Peyer's patch (tissue), 4 donors: ENCODE measurements around the gene RABL6. TPM values are rescaled to one million over a fixed set of nuclear protein-coding genes. Genes with fewer than 3 reads are reported as not detected.
"Not testable (repeated sequence)": the region's sequence is repeated elsewhere in the genome, so short reads cannot be mapped to it uniquely, and the experiment has no call there.

Source experiments
- DNase-seq, 3 donors: peaks; one replicate each; pipeline ENCODE4 v3.0.0-alpha.2; 2017 to 2019
- H3K27ac ChIP-seq, 4 donors: fragments of 200-600 bp; sonication (generic); one replicate each; pipeline ENCODE4 v1.5.1; 2016 to 2019
- H3K27me3 ChIP-seq, 2 donors: fragments of 200-600 bp; sonication (generic); one replicate each; pipeline ENCODE4 v1.5.1; 2019
- H3K36me3 ChIP-seq, 3 donors: fragments of 200-600 bp; sonication (generic); one replicate each; pipeline ENCODE4 v1.5.1; 2016 to 2019
- H3K4me1 ChIP-seq, 4 donors: fragments of 200-600 bp; sonication (generic); one replicate each; pipeline ENCODE4 v1.5.1; 2016 to 2019
- H3K4me3 ChIP-seq, 4 donors: fragments of 200-600 bp; sonication (generic); 1 replicate in 3 of 4; 2 replicates in 1 of 4; pipeline ENCODE4 v1.5.1; 2016 to 2019; ENCODE audit warnings: mild to moderate bottlenecking in 1 of 4
- H3K9me3 ChIP-seq, 4 donors: fragments of 200-600 bp; sonication (generic); one replicate each; pipeline ENCODE4 v1.5.1; 2016 to 2019; ENCODE audit warnings: mild to moderate bottlenecking in 1 of 4
- POLR2A ChIP-seq, 2 donors: fragments of 450-650 bp; IDR thresholded peaks; one replicate each; pipeline ENCODE4 v1.5.1; 2017; ENCODE audit warnings: antibody characterized with exemption in 2 of 2, mild to moderate bottlenecking in 2 of 2, moderate library complexity in 2 of 2
- total RNA-seq, 4 donors: library from RNA; depleted of rRNA; stranded (reverse); fragments of >200 nt; gene quantifications; one replicate each; pipeline ENCODE4 v1.1.0, GENCODE V29; 2016
- TF ChIP-seq, protein P1 (sequence below), 6 experiments: fragments of 450-650 bp in 4 of 6; fragments of 200-600 bp in 2 of 6; sonication (generic) in 1 of 6; IDR thresholded peaks; one replicate each; pipeline ENCODE4 v1.5.1; 2017 to 2019; ENCODE audit warnings: antibody characterized with exemption in 6 of 6, mild to moderate bottlenecking in 3 of 6, moderate library complexity in 1 of 6

The RABL6 gene
- total RNA-seq, 4 donors from 2014 or later, result 98.4 to 187 (median 134) TPM

DNA sequence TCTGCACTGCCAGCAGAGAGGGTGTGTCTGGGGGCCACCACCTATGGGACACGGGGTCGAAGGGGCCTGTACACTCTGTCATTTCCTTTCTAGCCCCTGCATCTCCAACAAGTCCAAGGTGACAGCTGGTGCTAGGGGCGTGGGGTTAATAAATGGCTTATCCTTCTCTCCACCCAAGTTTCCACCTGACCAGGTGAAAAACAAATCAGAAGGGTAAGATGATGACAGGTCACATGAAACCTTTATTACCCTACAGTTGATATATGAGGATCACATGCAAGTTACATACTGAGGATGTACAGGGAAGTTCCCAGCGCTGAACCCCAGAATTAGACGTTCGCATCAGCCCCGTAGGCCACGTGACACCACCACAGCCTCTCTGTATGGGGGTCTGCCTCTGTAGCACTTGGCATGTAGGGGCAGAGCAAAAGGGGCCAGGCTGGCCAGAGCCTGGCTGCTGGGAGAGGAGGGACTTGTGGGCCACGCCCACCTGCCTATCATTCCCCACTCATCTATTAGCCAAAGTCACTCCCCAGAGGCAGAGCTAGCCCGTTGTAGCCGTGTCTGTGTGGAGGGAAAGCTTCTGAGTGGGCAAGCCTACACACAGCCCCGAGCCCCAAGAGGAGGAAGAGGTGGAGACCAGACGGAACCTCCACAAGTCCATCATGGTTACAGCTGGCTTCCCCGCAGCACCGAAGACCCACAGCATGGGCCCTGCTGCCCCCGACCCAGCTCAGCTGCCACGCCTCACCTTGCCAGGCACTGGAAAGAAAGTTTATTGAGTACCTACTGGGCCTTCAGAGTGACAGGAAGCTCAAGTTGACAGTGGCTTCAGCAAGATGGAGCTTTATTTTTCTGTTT is 14.4 kb upstream of the RABL6 start:
- Histone ChIP-seq H3K4me3 (peak overlapping the region in 1 of 4 donors; percentile 59), H3K4me1 (peaks cover 2 to 57% (median 10%) of the 10 kb centered on the region in 4 donors), H3K27me3 (no peaks in the 10 kb centered on the region), H3K9me3 (no peaks in the 10 kb centered on the region), H3K27ac (peak overlapping the region in 3 of 4 donors; percentile 96 to 99 (median 98)), H3K36me3 (no peaks in the 10 kb centered on the region)
- peak in 1 of 2 donors; percentile 6 for TF ChIP-seq POLR2A (IDR thresholded peaks at IDR 0.05)
- TF ChIP-seq, protein P1, sequence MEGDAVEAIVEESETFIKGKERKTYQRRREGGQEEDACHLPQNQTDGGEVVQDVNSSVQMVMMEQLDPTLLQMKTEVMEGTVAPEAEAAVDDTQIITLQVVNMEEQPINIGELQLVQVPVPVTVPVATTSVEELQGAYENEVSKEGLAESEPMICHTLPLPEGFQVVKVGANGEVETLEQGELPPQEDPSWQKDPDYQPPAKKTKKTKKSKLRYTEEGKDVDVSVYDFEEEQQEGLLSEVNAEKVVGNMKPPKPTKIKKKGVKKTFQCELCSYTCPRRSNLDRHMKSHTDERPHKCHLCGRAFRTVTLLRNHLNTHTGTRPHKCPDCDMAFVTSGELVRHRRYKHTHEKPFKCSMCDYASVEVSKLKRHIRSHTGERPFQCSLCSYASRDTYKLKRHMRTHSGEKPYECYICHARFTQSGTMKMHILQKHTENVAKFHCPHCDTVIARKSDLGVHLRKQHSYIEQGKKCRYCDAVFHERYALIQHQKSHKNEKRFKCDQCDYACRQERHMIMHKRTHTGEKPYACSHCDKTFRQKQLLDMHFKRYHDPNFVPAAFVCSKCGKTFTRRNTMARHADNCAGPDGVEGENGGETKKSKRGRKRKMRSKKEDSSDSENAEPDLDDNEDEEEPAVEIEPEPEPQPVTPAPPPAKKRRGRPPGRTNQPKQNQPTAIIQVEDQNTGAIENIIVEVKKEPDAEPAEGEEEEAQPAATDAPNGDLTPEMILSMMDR (IDR thresholded peaks at IDR 0.05), result peak in 1 of 6 experiments; percentile 5
- peak in 2 of 3 donors; percentile 67 to 77 for DNase-seq

DNA sequence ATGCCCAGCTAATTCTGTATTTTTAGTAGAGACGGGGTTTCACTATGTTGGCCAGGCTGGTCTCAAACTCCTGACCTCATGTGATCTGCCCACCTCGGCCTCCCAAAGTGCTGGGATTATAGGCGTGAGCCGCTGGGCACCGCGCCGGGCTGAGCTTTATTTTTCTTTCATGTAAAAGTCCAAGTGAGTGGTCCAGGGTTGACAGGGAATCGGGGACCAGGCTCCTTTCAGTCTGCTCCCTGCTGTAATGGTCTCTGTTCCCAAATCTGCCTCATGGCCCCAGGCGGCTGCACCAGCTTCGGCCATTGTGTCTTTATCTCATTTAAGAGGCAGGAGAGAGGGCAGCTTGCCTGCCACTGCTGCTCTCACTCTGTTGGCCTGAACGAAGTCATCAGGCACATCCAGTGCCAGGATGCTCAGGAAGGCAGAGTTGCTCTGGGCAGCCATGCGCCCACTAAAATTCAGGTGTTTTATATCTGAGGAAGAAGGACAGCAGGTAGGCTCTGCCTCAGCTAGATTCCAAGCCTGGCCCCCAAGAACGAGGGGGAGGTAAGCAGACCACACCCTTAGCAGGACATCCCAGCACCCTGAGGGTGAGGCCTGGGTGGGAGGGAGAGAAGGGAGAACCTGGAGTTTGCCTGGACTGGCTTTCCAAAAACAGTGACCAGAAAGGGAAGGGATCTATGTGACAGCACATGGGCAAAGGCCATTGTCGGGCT is 13.3 kb upstream of the RABL6 start:
- H3K4me3 ChIP-seq, result no peak overlapping the region

DNA sequence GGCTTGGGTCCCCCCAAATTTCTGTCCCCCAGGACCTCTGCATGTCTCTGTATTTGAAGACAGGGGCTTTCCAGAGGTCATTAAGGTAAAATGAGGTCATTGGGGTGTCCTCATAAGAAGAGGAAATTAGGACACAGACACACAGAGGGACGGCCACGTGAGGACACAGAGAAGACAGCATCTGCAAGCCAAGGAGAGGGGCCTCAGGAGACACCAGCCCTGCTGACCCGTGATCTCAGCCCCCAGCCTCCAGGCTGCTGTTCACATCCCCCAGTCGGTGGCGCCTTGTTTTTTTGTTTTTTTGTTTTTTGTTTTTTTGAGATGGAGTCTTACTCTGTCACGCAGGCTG is 12.8 kb upstream of the RABL6 start:
- Histone ChIP-seq H3K27me3 (peaks cover 0 to 7% of the 10 kb centered on the region in 2 donors), H3K4me3 (no peak overlapping the region), H3K9me3 (no peaks in the 10 kb centered on the region), H3K4me1 (peaks cover 2 to 69% (median 15%) of the 10 kb centered on the region in 4 donors), H3K36me3 (no peaks in the 10 kb centered on the region), H3K27ac (no peak overlapping the region)
- no peak for DNase-seq
- TF ChIP-seq, protein P1 (IDR thresholded peaks at IDR 0.05), result no peak
- TF ChIP-seq POLR2A (IDR thresholded peaks at IDR 0.05), result no peak

More for the DNA sequence above, 13.3 kb upstream of the RABL6 start:
- no peak for TF ChIP-seq POLR2A (IDR thresholded peaks at IDR 0.05)
- TF ChIP-seq, protein P1 (IDR thresholded peaks at IDR 0.05), result no peak
- peaks cover 2 to 66% (median 13%) of the 10 kb centered on the region in 4 donors for H3K4me1 ChIP-seq
- H3K9me3 ChIP-seq, result no peaks in the 10 kb centered on the region
- H3K27ac ChIP-seq, result peak overlapping the region in 2 of 4 donors; percentile 96 to 98
- H3K36me3 ChIP-seq, result no peaks in the 10 kb centered on the region
- DNase-seq, result no peak
- peaks cover 0 to 7% of the 10 kb centered on the region in 2 donors for H3K27me3 ChIP-seq

DNA sequence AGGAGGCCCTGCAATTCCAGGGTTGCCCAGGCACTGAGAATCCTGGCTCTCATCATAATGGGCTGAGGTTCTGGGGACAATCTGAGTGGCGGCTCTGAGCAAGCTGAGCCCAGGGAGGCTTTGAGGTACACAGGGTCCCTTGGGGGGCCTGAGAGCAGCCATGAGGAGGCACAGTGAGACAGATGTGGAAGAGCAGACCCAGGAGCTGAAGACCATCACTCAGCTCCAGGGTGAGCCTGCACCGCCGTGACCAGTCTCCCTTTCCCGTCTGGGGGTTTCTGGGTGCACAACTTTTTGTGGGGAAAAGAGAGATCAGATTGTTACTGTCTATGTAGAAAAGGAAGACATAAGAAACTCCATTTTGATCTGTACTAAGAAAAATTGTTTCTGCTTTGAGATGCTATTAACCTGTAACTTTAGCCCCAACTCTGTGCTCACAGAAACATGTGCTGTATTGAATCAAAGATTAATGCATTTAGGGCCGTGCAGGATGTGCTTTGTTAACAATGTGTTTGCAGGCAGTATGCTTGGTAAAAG is 11.4 kb upstream of the RABL6 start, which contains the start of gene CCDC183:
Gene CCDC183 (plus strand): TSS at position 101 of the 537 bp plus-strand sequence. CDS start 60 bp downstream, at position 161.
- TF ChIP-seq, protein P1 (IDR thresholded peaks at IDR 0.05), result no peak
- TF ChIP-seq POLR2A (IDR thresholded peaks at IDR 0.05), result no peak
- H3K4me1 ChIP-seq, result peaks cover 2 to 77% (median 18%) of the 10 kb centered on the region in 4 donors
- peaks cover 0 to 7% of the 10 kb centered on the region in 2 donors for H3K27me3 ChIP-seq
- no peak for DNase-seq
- no peak within 1 kb of the TSS for H3K27ac ChIP-seq
- H3K36me3 ChIP-seq, result no peaks in the 10 kb centered on the region
- H3K4me3 ChIP-seq, result no peak within 1 kb of the TSS
- H3K9me3 ChIP-seq, result no peaks in the 10 kb centered on the region

DNA sequence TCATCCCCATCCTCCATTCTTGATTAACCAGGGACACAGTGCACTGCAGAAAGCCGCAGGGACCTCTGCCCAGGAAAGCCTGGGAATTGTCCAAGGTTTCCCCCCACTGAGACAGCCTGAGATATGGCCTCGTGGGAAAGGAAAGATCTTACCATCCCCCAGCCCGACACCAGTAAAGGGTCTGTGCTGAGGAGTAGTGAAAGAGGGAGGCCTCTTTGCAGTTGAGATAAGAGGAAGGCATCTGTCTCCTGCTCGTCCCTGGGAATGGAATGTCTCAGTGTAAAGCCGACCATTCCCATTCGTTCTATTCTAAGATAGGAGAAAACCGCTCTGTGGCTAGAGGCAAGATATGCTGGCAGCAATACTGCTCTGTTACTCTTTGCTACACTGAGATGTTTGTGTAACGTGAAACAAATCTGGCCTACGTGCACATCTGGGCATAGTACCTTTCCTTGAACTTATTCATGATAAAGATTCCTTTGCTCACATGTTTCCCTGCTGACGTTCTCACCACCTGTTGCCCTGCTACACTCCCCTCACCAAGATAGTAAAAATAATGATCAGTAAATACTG is 10.9 kb upstream of the RABL6 start:
- not testable (repeated sequence) for DNase-seq, H3K27ac ChIP-seq, H3K27me3 ChIP-seq, H3K9me3 ChIP-seq, H3K36me3 ChIP-seq, H3K4me3 ChIP-seq
- H3K4me1 ChIP-seq, result peaks cover 2 to 75% (median 16%) of the 10 kb centered on the region in 4 donors
